Smooth muscle cell (in vitro differentiated cells): ENCODE data around the gene CISTR. TPM values are rescaled to one million over a fixed set of nuclear protein-coding genes. Genes with fewer than 3 reads are reported as not detected.
"Not testable (repeated sequence)": the region's sequence is repeated elsewhere in the genome, so short reads cannot be mapped to it uniquely, and the experiment has no call there.

Experiments used
- DNase-seq: peaks from one replicate; lab custom pipeline; 2025; ENCODE audit not compliant: unreplicated experiment; lab: John Stamatoyannopoulos, UW
- H2AFZ ChIP-seq: fragments of 200-600 bp; sonication (generic); 2 replicates; pipeline ENCODE4 v1.6.0; 2016; ENCODE audit warnings: antibody characterized with exemption, low read depth, mild to moderate bottlenecking
- H3F3A ChIP-seq: fragments of 200-600 bp; sonication (generic); 2 replicates; pipeline ENCODE4 v1.6.0; 2017; ENCODE audit warnings: antibody characterized with exemption, low read depth
- H3K27ac ChIP-seq: fragments of 200-600 bp; sonication (generic); 2 replicates; pipeline ENCODE4 v1.5.1; 2016; ENCODE audit warnings: low read depth, mild to moderate bottlenecking
- H3K27me3 ChIP-seq: fragments of 200-600 bp; sonication (generic); 2 replicates; pipeline ENCODE4 v1.6.1; 2016; ENCODE audit warnings: low read depth, mild to moderate bottlenecking
- H3K36me3 ChIP-seq: fragments of 200-600 bp; sonication (generic); 2 replicates; pipeline ENCODE4 v1.5.1; 2016; ENCODE audit warnings: low read depth
- H3K4me1 ChIP-seq: fragments of 200-600 bp; sonication (generic); 2 replicates; pipeline ENCODE4 v1.5.1; 2016; ENCODE audit warnings: low read depth
- H3K4me2 ChIP-seq: fragments of 200-600 bp; sonication (generic); 2 replicates; pipeline ENCODE4 v1.6.0; 2016; ENCODE audit warnings: mild to moderate bottlenecking
- H3K4me3 ChIP-seq: fragments of 200-600 bp; sonication (generic); 2 replicates; pipeline ENCODE4 v1.5.1; 2016; ENCODE audit warnings: mild to moderate bottlenecking
- H3K79me2 ChIP-seq: fragments of 200-600 bp; sonication (generic); 2 replicates; pipeline ENCODE4 v1.6.0; 2016; ENCODE audit warnings: low read depth, mild to moderate bottlenecking
- H3K9ac ChIP-seq: fragments of 200-600 bp; sonication (generic); 2 replicates; pipeline ENCODE4 v1.6.0; 2016; ENCODE audit warnings: low read depth
- H3K9me3 ChIP-seq: fragments of 200-600 bp; sonication (generic); replicated peaks from 2 replicates; pipeline ENCODE4 v1.5.1; 2016; ENCODE audit warnings: low read depth
- H4K20me1 ChIP-seq: fragments of 200-600 bp; sonication (generic); 2 replicates; pipeline ENCODE4 v1.6.0; 2016; ENCODE audit warnings: low read depth
- CTCF ChIP-seq: fragments of 200-600 bp; sonication (generic); IDR thresholded peaks from 2 replicates; pipeline ENCODE4 v1.5.1; 2017; ENCODE audit warnings: borderline replicate concordance, mild to moderate bottlenecking, antibody characterized with exemption; ENCODE audit not compliant: insufficient read depth, poor library complexity, severe bottlenecking
- WGBS: methylation state at CpG from one replicate; pipeline ENCODE4 v1.1.7; 2016; ENCODE audit warnings: low lambda C conversion rate; 5-methylcytosine and 5-hydroxymethylcytosine counted together
- polyA plus RNA-seq: library from polyadenylated mRNA; unstranded; fragments of >200 nt; fragmentation: Nextera tagmentation; extraction: Ambion mirVana; gene quantifications from 2 replicates; pipeline ENCODE4 v1.2.1, GENCODE V29; 2016
- total RNA-seq: library from RNA; depleted of rRNA; stranded (reverse); fragments of >200 nt; gene quantifications from 2 replicates; pipeline ENCODE4 v1.2.3, GENCODE V29; 2014

The CISTR gene
- total and polyA plus RNA-seq, 2 experiments from 2014 or later, result not detected

GRCh38 chr12:53725824-53726223, 26.0 kb downstream of the CISTR start:
- Histone ChIP-seq H3K4me3 (peak overlapping the region; percentile 82), H3K27me3 (no peaks in the 10 kb centered on the region), H3F3A (no peaks in the 10 kb centered on the region), H3K4me1 (peaks cover 4% of the 10 kb centered on the region), H4K20me1 (peaks cover 8% of the 10 kb centered on the region), H3K79me2 (peaks cover 6% of the 10 kb centered on the region), H3K9ac (peak overlapping the region; percentile 83), H3K36me3 (peaks cover 3% of the 10 kb centered on the region), H3K9me3 (no peaks in the 10 kb centered on the region), H2AFZ (no peak overlapping the region), H3K27ac (peak overlapping the region; percentile 5), H3K4me2 (peak overlapping the region; percentile 91)
- no peak for DNase-seq
- no peak for TF ChIP-seq CTCF
- 53% methylated on average over 4 of the region's 4 CpGs for WGBS

GRCh38 chr12:53722450-53723041, 29.2 kb downstream of the CISTR start:
- Histone ChIP-seq H3K4me1 (peaks cover 4% of the 10 kb centered on the region), H2AFZ (no peak overlapping the region), H3K9ac (no peak overlapping the region), H3K4me3 (no peak overlapping the region), H4K20me1 (peaks cover 8% of the 10 kb centered on the region), H3K4me2 (no peak overlapping the region), H3K36me3 (peaks cover 7% of the 10 kb centered on the region), H3K27me3 (no peaks in the 10 kb centered on the region), H3K9me3 (no peaks in the 10 kb centered on the region), H3F3A (no peaks in the 10 kb centered on the region), H3K27ac (no peak overlapping the region), H3K79me2 (peaks cover 6% of the 10 kb centered on the region)
- 88% methylated on average over 3 of the region's 3 CpGs for WGBS
- no peak for TF ChIP-seq CTCF
- DNase-seq, result no peak

- no peaks in the 10 kb centered on the region for H3K27me3 ChIP-seq
- WGBS, result 89% methylated on average over 1 of the region's 1 CpG
- H3F3A ChIP-seq, result no peaks in the 10 kb centered on the region
- no peak overlapping the region for H3K27ac ChIP-seq
- H3K9me3 ChIP-seq, result no peaks in the 10 kb centered on the region
- no peak overlapping the region for H3K4me3 ChIP-seq
- no peak for TF ChIP-seq CTCF
- H3K79me2 ChIP-seq, result no peaks in the 10 kb centered on the region
- H2AFZ ChIP-seq, result no peak overlapping the region
- no peak overlapping the region for H3K9ac ChIP-seq
- no peak overlapping the region for H3K4me2 ChIP-seq
- H3K36me3 ChIP-seq, result peaks cover 7% of the 10 kb centered on the region
- DNase-seq, result no peak
- peaks cover 7% of the 10 kb centered on the region for H4K20me1 ChIP-seq
- H3K4me1 ChIP-seq, result no peaks in the 10 kb centered on the region
These were observed 30.8 kb downstream of the CISTR start for GRCh38 chr12:53720946-53721345.

- no peaks in the 10 kb centered on the region for H3K79me2 ChIP-seq
- no peak overlapping the region for H2AFZ ChIP-seq
- no peaks in the 10 kb centered on the region for H4K20me1 ChIP-seq
- H3K27ac ChIP-seq, result no peak overlapping the region
- peaks cover 7% of the 10 kb centered on the region for H3K36me3 ChIP-seq
- H3K4me1 ChIP-seq, result no peaks in the 10 kb centered on the region
- H3K4me3 ChIP-seq, result no peak overlapping the region
- 71% methylated on average over 2 of the region's 2 CpGs for WGBS
- TF ChIP-seq CTCF, result no peak
- DNase-seq, result no peak
- H3K9ac ChIP-seq, result no peak overlapping the region
- no peak overlapping the region for H3K4me2 ChIP-seq
- no peaks in the 10 kb centered on the region for H3K9me3 ChIP-seq
- H3K27me3 ChIP-seq, result no peaks in the 10 kb centered on the region
- no peaks in the 10 kb centered on the region for H3F3A ChIP-seq
These were observed 32.1 kb downstream of the CISTR start for GRCh38 chr12:53719649-53720048.

- not testable (repeated sequence) for H3K27me3 ChIP-seq, H3K9ac ChIP-seq, H3K9me3 ChIP-seq, H3K4me1 ChIP-seq, H3K4me2 ChIP-seq, H3K27ac ChIP-seq, DNase-seq, H2AFZ ChIP-seq, H3K36me3 ChIP-seq, H3F3A ChIP-seq, H3K79me2 ChIP-seq, H3K4me3 ChIP-seq, H4K20me1 ChIP-seq
- WGBS, result 94% methylated on average over 6 of the region's 6 CpGs
These were observed 33.2 kb downstream of the CISTR start for GRCh38 chr12:53718567-53718966.
